ENCODE results near the gene LAMA2.

The LAMA2 gene

GRCh38 chr6:129552413-129552812 is 669.5 kb downstream of the LAMA2 start:
- TF ChIP-seq, protein P1, sequence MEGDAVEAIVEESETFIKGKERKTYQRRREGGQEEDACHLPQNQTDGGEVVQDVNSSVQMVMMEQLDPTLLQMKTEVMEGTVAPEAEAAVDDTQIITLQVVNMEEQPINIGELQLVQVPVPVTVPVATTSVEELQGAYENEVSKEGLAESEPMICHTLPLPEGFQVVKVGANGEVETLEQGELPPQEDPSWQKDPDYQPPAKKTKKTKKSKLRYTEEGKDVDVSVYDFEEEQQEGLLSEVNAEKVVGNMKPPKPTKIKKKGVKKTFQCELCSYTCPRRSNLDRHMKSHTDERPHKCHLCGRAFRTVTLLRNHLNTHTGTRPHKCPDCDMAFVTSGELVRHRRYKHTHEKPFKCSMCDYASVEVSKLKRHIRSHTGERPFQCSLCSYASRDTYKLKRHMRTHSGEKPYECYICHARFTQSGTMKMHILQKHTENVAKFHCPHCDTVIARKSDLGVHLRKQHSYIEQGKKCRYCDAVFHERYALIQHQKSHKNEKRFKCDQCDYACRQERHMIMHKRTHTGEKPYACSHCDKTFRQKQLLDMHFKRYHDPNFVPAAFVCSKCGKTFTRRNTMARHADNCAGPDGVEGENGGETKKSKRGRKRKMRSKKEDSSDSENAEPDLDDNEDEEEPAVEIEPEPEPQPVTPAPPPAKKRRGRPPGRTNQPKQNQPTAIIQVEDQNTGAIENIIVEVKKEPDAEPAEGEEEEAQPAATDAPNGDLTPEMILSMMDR (IDR thresholded peaks at IDR 0.05; ENCODE audit: low read depth, low read length, missing control alignments): no peak
- no peak for DNase-seq
- Histone ChIP-seq H3K4me3 (ENCODE audit: low read depth, low read length) (no peak overlapping the region), H3K36me3 (replicated peaks) (no peaks in the 10 kb centered on the region), H3K27ac (no peak overlapping the region), H3K27me3 (replicated peaks) (no peaks in the 10 kb centered on the region)
- in situ Hi-C loops (cut with HindIII; ENCODE audit: low pct_ligation_motif_present, low sequenced_read_pairs): no loop called here

DNA sequence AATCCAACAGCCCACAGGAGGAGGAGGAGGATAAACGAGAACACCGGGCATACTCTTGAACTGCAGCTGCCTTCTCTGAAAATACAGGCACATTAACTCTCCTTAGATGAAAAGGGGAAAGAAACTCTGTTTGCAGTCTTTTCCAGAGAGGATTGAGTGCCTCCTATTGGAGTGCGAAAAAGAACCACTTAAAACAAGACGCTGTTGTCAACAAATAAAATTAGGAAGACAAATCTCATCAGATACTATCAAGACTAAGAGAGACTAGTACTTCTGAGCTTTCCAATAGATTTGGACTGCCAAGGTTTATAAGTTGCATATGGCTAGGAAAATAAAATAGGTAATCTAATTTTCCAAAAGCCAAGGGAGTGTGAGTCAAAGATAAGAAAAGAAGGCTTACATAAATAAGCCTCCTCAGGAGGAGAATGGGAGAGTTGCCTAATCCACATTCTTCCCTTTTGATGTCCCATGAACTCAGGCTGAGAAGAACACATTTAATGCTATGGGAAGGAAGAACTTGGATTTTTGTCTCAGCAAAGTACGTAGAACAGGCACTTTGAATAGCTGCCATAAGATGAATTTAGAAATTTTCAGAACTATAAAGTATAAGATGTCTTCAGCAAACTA is 672.4 kb downstream of the LAMA2 start:
- in situ Hi-C loops (cut with HindIII; ENCODE audit: low pct_ligation_motif_present, low sequenced_read_pairs): no loop called here
- H3K36me3 ChIP-seq (replicated peaks): no peaks in the 10 kb centered on the region
- no peak overlapping the region for H3K4me3 ChIP-seq (ENCODE audit: low read depth, low read length)
- TF ChIP-seq, protein P1 (IDR thresholded peaks at IDR 0.05; ENCODE audit: low read depth, low read length, missing control alignments): no peak
- H3K27ac ChIP-seq: no peak overlapping the region
- DNase-seq: no peak
- H3K27me3 ChIP-seq (replicated peaks): no peaks in the 10 kb centered on the region

DNA sequence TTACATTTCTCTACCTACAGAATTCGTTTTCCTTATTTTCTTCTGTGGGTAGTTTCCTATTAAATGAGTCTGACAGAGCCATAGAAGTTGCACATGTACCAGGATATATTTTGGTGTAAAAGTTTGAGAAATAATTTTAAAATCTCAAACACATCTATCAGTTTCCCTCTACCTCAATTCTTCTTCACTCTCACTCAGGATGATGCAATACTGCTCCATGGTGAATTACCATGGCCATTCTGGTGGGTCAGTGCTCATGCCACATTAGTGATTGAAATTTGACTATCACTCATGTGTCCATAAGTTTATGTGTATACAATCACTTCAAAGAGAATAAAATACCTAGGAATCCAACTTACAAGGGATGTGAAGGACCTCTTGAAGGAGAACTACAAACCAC is 675.3 kb downstream of the LAMA2 start:
- in situ Hi-C loops (cut with HindIII; ENCODE audit: low pct_ligation_motif_present, low sequenced_read_pairs): no loop called here
- no peaks in the 10 kb centered on the region for H3K36me3 ChIP-seq (replicated peaks)
- no peak for DNase-seq
- no peak overlapping the region for H3K27ac ChIP-seq
- no peak overlapping the region for H3K4me3 ChIP-seq (ENCODE audit: low read depth, low read length)
- H3K27me3 ChIP-seq (replicated peaks): no peaks in the 10 kb centered on the region
- TF ChIP-seq, protein P1 (IDR thresholded peaks at IDR 0.05; ENCODE audit: low read depth, low read length, missing control alignments): no peak

DNA sequence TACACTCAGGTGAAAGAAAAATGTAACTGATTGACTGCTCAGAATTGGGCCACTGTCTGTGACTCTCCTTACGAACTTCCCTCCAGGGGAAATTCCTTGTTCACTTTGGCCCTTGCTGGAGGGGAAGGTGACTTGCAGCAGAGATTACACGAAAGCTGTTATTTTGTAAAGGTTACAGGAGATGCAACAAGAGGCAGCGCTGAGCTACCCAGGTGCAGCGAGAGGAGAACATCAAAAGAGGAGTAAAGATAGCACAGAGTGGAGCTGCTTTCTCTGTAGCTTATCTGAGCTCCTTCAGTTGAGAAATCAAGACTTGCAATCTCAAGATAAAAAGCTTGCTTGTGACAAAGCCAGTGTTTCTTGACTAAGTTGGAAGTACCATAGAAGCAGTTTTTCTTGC is 682.4 kb downstream of the LAMA2 start:
- Histone ChIP-seq H3K4me3 (ENCODE audit: low read depth, low read length) (no peak overlapping the region), H3K36me3 (replicated peaks) (no peaks in the 10 kb centered on the region), H3K27ac (no peak overlapping the region), H3K27me3 (replicated peaks) (no peaks in the 10 kb centered on the region)
- no peak for DNase-seq
- TF ChIP-seq, protein P1 (IDR thresholded peaks at IDR 0.05; ENCODE audit: low read depth, low read length, missing control alignments): no peak
- in situ Hi-C loops (cut with HindIII; ENCODE audit: low pct_ligation_motif_present, low sequenced_read_pairs): no loop called here

DNA sequence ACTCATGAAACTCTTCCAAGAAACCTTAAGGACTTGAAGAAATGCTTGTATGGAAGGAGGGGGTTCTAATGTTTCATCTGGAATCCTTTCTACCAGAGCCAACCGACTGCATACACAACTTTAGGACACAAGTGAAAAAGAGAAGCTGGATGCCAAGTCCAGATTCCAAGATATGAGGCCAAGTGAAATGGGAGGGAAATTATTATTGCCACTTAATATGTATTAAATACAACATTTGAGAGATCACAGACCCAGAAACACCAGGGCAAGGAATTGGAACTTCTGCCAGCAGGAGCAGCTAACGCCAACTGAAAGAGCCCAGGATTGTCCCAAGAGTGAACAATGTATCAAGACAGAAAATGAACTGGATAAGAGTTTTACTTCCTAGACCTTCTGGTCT is 682.9 kb downstream of the LAMA2 start:
- TF ChIP-seq, protein P1 (IDR thresholded peaks at IDR 0.05; ENCODE audit: low read depth, low read length, missing control alignments): no peak
- H3K36me3 ChIP-seq (replicated peaks): no peaks in the 10 kb centered on the region
- H3K27ac ChIP-seq: no peak overlapping the region
- DNase-seq: no peak
- H3K4me3 ChIP-seq (ENCODE audit: low read depth, low read length): no peak overlapping the region
- in situ Hi-C loops (cut with HindIII; ENCODE audit: low pct_ligation_motif_present, low sequenced_read_pairs): no loop called here
- no peaks in the 10 kb centered on the region for H3K27me3 ChIP-seq (replicated peaks)
